IMR-90 (cell line): ENCODE measurements around the gene YWHAG. TPM values are rescaled to one million over a fixed set of nuclear protein-coding genes. Genes with fewer than 3 reads are reported as not detected.

Experiments used
- ATAC-seq: fragments of 200-7000 bp; cut with Tn5 transposase; 2 replicates; pipeline ENCODE4 v1.9.1; 2020; ENCODE audit warnings: low read depth, mild to moderate bottlenecking, moderate library complexity
- BruUV-seq: library from RNA; stranded (reverse); fragments of 400-500 nt; replicated peaks from 2 replicates; lab custom pipeline; 2021; lab: Mats Ljungman, UMichigan
- CTCF ChIA-PET: fragments of 300-600 bp; formaldehyde crosslinking; extraction: SDS; loops from one replicate; lab custom pipeline; 2021; ENCODE audit warnings: antibody characterized with exemption; lab: Yijun Ruan, JAX
- POLR2A ChIA-PET: fragments of 300-600 bp; sonication (Branson Sonifier 250); formaldehyde crosslinking; loops from one replicate; lab custom pipeline; 2022; ENCODE audit warnings: antibody characterized with exemption; ENCODE audit not compliant: unreplicated experiment; lab: Charles Lee
- DNase-seq: peaks from one replicate; pipeline ENCODE4 v3.0.0; 2013
- H2AFZ ChIP-seq: replicated peaks from 2 replicates; pipeline ENCODE3; 2013; ENCODE audit warnings: low read length, mild to moderate bottlenecking; ENCODE audit not compliant: poor library complexity
- H2AK5ac ChIP-seq: 2 replicates; pipeline ENCODE4 v1.6.1; 2013; ENCODE audit warnings: low read depth, low read length, inconsistent platforms
- H2AK9ac ChIP-seq: replicated peaks from 2 replicates; pipeline ENCODE3; 2013; ENCODE audit warnings: mild to moderate bottlenecking, low read depth, low read length, moderate library complexity; ENCODE audit not compliant: poor library complexity
- H2BK120ac ChIP-seq: 2 replicates; pipeline ENCODE4 v1.6.1; 2013; ENCODE audit warnings: low read depth, low read length, inconsistent platforms
- H2BK15ac ChIP-seq: 3 replicates; pipeline ENCODE4 v1.6.1; 2013; ENCODE audit warnings: low read depth, low read length, inconsistent platforms
- H2BK20ac ChIP-seq: 2 replicates; pipeline ENCODE4 v1.6.1; 2013; ENCODE audit warnings: low read depth, mild to moderate bottlenecking, inconsistent platforms, low read length, moderate library complexity
- H2BK5ac ChIP-seq: 2 replicates; pipeline ENCODE4 v1.6.1; 2013; ENCODE audit warnings: mild to moderate bottlenecking, low read depth, low read length, inconsistent platforms; ENCODE audit not compliant: poor library complexity, severe bottlenecking
- H3K14ac ChIP-seq: replicated peaks from 2 replicates; pipeline ENCODE4 v1.6.1; 2013; ENCODE audit warnings: low read depth, low read length, inconsistent platforms
- H3K18ac ChIP-seq: 2 replicates; pipeline ENCODE4 v1.6.1; 2013; ENCODE audit warnings: low read depth, low read length, control low read depth
- H3K23ac ChIP-seq: 2 replicates; pipeline ENCODE4 v1.6.1; 2013; ENCODE audit warnings: low read depth, low read length, inconsistent platforms
- H3K27ac ChIP-seq: 2 replicates; pipeline ENCODE4 v1.5.1; 2013; ENCODE audit warnings: mild to moderate bottlenecking, control low read depth, low read length; ENCODE audit not compliant: insufficient read depth
- H3K27me3 ChIP-seq: 2 replicates; pipeline ENCODE4 v1.6.1; 2013; ENCODE audit warnings: low read length; ENCODE audit not compliant: control insufficient read depth, insufficient read depth
- H3K36me3 ChIP-seq: 2 replicates; pipeline ENCODE4 v1.6.1; 2013; ENCODE audit warnings: low read length, mixed read lengths; ENCODE audit not compliant: control insufficient read depth, insufficient read depth
- H3K4ac ChIP-seq: 2 replicates; pipeline ENCODE4 v1.6.1; 2013; ENCODE audit warnings: low read depth, low read length, inconsistent platforms
- H3K4me1 ChIP-seq: 2 replicates; pipeline ENCODE4 v1.6.1; 2013; ENCODE audit warnings: low read length, mixed read lengths; ENCODE audit not compliant: control insufficient read depth, insufficient read depth
- H3K4me2 ChIP-seq: 2 replicates; pipeline ENCODE4 v1.6.1; 2013; ENCODE audit warnings: low read depth, mild to moderate bottlenecking, control low read depth, low read length, moderate library complexity
- H3K4me3 ChIP-seq: 2 replicates; pipeline ENCODE4 v1.5.1; 2013; ENCODE audit warnings: low read depth, mild to moderate bottlenecking, control low read depth, low read length, moderate library complexity; ENCODE audit not compliant: insufficient read depth
- H3K56ac ChIP-seq: 2 replicates; pipeline ENCODE4 v1.6.1; 2013; ENCODE audit warnings: low read length, inconsistent platforms; ENCODE audit not compliant: insufficient read depth; ENCODE audit errors: extremely low read depth
- H3K79me1 ChIP-seq, 2 experiments: 2 replicates each; pipeline ENCODE4 v1.6.1; 2013; ENCODE audit warnings: low read length in 2 of 2, inconsistent platforms in 1 of 2, low read depth in 1 of 2
- H3K9ac ChIP-seq: 2 replicates; pipeline ENCODE4 v1.6.1; 2013; ENCODE audit warnings: low read depth, low read length, control low read depth
- H3K9me1 ChIP-seq: 2 replicates; pipeline ENCODE4 v1.6.1; 2013; ENCODE audit warnings: low read length, inconsistent platforms; ENCODE audit not compliant: insufficient read depth
- H3K9me3 ChIP-seq: 2 replicates; pipeline ENCODE4 v1.6.1; 2013; ENCODE audit warnings: low read length; ENCODE audit not compliant: control insufficient read depth, insufficient read depth
- H4K20me1 ChIP-seq: 2 replicates; pipeline ENCODE4 v1.6.1; 2013; ENCODE audit warnings: low read length, inconsistent platforms; ENCODE audit not compliant: insufficient read depth
- H4K5ac ChIP-seq: 2 replicates; pipeline ENCODE4 v1.6.1; 2013; ENCODE audit warnings: mild to moderate bottlenecking, low read depth, low read length, control low read depth
- H4K8ac ChIP-seq, 2 experiments: 2 replicates each; pipeline ENCODE4 v1.6.1; 2013; ENCODE audit warnings: low read depth in 2 of 2, low read length in 2 of 2, control low read depth in 1 of 2, inconsistent platforms in 1 of 2
- H4K91ac ChIP-seq: 2 replicates; pipeline ENCODE4 v1.6.1; 2013; ENCODE audit warnings: low read depth, low read length, inconsistent platforms; ENCODE audit not compliant: insufficient read depth
- BHLHE40 ChIP-seq: fragments of 150-350 bp; IDR thresholded peaks from 2 replicates; pipeline ENCODE4 v1.6.1; 2016; ENCODE audit warnings: mild to moderate bottlenecking, low read depth, low read length
- CEBPB ChIP-seq: IDR thresholded peaks from 2 replicates; pipeline ENCODE4 v1.6.1; 2012; ENCODE audit warnings: low read depth, low read length, improper control_type of control experiment
- CHD1 ChIP-seq: IDR thresholded peaks from 2 replicates; pipeline ENCODE4 v1.6.1; 2012; ENCODE audit warnings: low read depth, low read length, improper control_type of control experiment
- FOS ChIP-seq: fragments of 150-350 bp; IDR thresholded peaks from 2 replicates; pipeline ENCODE4 v1.6.1; 2016; ENCODE audit warnings: low read depth, low read length
- MAFK ChIP-seq: IDR thresholded peaks from 2 replicates; pipeline ENCODE4 v1.6.1; 2012; ENCODE audit warnings: low read depth, low read length, improper control_type of control experiment
- MAZ ChIP-seq: IDR thresholded peaks from 2 replicates; pipeline ENCODE4 v1.6.1; 2012; ENCODE audit warnings: low read depth, mild to moderate bottlenecking, low read length, improper control_type of control experiment, moderate library complexity, borderline replicate concordance
- NFE2L2 ChIP-seq: fragments of 150-350 bp; IDR thresholded peaks from 2 replicates; pipeline ENCODE4 v1.6.1; 2016; ENCODE audit warnings: low read depth, mild to moderate bottlenecking, low read length
- POLR2A ChIP-seq: IDR thresholded peaks from 2 replicates; pipeline ENCODE4 v1.6.1; 2012; ENCODE audit warnings: mild to moderate bottlenecking, low read depth, low read length
- RAD21 ChIP-seq: IDR thresholded peaks from 2 replicates; pipeline ENCODE4 v1.6.1; 2012; ENCODE audit warnings: low read length, improper control_type of control experiment
- RCOR1 ChIP-seq: IDR thresholded peaks from 2 replicates; pipeline ENCODE4 v1.6.1; 2012; ENCODE audit warnings: mild to moderate bottlenecking, low read length, improper control_type of control experiment; ENCODE audit not compliant: insufficient replicate concordance
- WGBS, 2 experiments: methylation state at CpG; one replicate each; pipeline versions ENCODE4 v1.1.5 to v1.1.7; 2013; ENCODE audit warnings: missing lambda C conversion rate in 2 of 2; ENCODE audit not compliant: insufficient read length in 1 of 2; ENCODE audit errors: extremely low coverage in 2 of 2; 5-methylcytosine and 5-hydroxymethylcytosine counted together
- dilution Hi-C: fragments of 300-500 bp; cut with HindIII; formaldehyde crosslinking; loops from one replicate; pipeline ENCODE4 v1.14.3; 2018; ENCODE audit warnings: low sequenced_read_pairs; ENCODE audit not compliant: unreplicated experiment
- in situ Hi-C: fragments of 300-500 bp; cut with MboI; formaldehyde crosslinking; loops from 3 replicates; pipeline ENCODE4 v1.14.3; 2019; ENCODE audit warnings: low sequenced_read_pairs, inconsistent platforms, mixed read lengths
- intact Hi-C: fragments of 100-400 bp; cut with micrococcal nuclease; formaldehyde crosslinking; loops from 2 replicates; pipeline ENCODE4 v1.10.0; 2022
- polyA plus RNA-seq, 3 experiments: library from polyadenylated mRNA; depleted of rRNA; stranded (reverse); fragments of >200 nt; gene quantifications; 2 replicates each; pipeline ENCODE4 v1.2.3, GENCODE V29; 2012; ENCODE audit warnings: low replicate concordance in 1 of 3
- total RNA-seq: library from RNA; depleted of rRNA; stranded (reverse); fragments of >200 nt; gene quantifications from 2 replicates; pipeline ENCODE4 v1.2.3, GENCODE V29; 2012
- TF ChIP-seq, protein P1 (sequence below): conservative IDR thresholded peaks from 2 replicates; pipeline ENCODE4 v1.5.1; 2012; ENCODE audit warnings: mild to moderate bottlenecking, low read depth, low read length, improper control_type of control experiment
- TF ChIP-seq, protein P2 (sequence below): fragments of 150-350 bp; IDR thresholded peaks from 2 replicates; pipeline ENCODE4 v1.6.1; 2016; ENCODE audit warnings: low read depth, mild to moderate bottlenecking, low read length, moderate library complexity, borderline replicate concordance
- TF ChIP-seq, protein P3 (sequence below): fragments of 150-350 bp; IDR thresholded peaks from 2 replicates; pipeline ENCODE4 v1.6.1; 2017; ENCODE audit warnings: mild to moderate bottlenecking, antibody characterized with exemption, low read length, low read depth

Gene YWHAG
- total and polyA plus RNA-seq, 2 of the 4 experiments (the other 2 are of a cell fraction), result 40.1 to 64.9 TPM

DNA sequence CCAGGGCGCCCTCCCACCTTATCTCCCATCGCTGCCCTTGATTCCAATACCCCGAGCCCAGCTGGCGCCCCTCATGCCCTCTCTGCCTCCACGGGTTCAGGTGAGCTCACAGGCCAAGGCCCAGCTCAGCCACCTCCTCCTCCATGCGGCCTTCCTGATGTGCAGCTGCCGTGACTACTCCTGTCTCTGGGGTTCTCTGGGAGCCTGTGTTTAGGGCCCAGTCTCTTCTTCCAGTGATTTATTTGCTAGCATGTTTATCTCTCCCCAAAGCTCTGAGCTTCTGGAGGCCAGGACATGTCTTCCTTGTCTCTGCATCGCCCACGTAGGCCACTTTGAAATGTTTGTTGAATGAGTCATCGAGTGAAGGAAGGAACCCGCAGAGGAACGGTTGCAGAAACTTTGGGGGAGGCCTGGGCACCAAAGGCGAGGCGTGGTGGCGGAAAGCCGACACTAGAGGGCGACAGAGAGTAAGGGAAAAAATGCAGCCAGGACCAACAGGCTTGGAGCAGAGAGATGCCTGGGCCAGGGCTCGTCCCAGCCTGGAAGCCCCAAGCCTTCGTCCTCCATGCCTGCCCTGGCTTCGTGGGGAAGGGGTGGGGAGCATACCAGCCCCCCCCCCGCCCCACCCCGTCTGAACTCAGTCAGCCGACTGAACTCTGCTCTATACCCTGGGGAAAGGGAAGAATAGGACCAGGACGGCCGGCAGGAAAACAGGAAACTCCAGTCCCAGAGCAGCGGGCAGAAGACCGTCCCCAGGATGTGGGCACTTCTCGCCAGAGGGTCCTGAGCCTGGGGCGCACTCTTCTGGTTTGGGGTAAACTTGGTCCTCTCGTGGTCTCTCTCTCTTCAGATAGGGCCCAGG, 67.2 kb downstream of the YWHAG start:
- Histone ChIP-seq H3K36me3 (no peaks in the 10 kb centered on the region), H3K4me2 (peak overlapping the region; percentile 28; the same call in 1 of the 2 replicates), H4K8ac (peak overlapping the region; percentile 76 to 89), H3K27me3 (no peaks in the 10 kb centered on the region), H2BK120ac (peak overlapping the region; percentile 97), H3K4me3 (no peak overlapping the region), H3K9me1 (peaks cover 17% of the 10 kb centered on the region), H3K79me1 (peaks cover 0 to 22% of the 10 kb centered on the region in 2 experiments; a peak in 2 of 4 replicates), H2AK5ac (peak overlapping the region; percentile 96), H4K20me1 (no peaks in the 10 kb centered on the region), H3K9ac (peak overlapping the region; percentile 64), H3K4ac (peak overlapping the region; percentile 98), H2AFZ (peak overlapping the region; percentile 91), H3K56ac (peak overlapping the region; percentile 88), H3K4me1 (peaks cover 22% of the 10 kb centered on the region), H2BK5ac (peak overlapping the region; percentile 94), H3K18ac (peak overlapping the region; percentile 62), H2BK20ac (peak overlapping the region; percentile 98), H2AK9ac (peak overlapping the region; percentile 98), H2BK15ac (peak overlapping the region; percentile 90; the same call in 2 of the 3 replicates), H3K23ac (peak overlapping the region; percentile 94), H3K9me3 (no peaks in the 10 kb centered on the region), H4K91ac (peak overlapping the region; percentile 96), H3K14ac (peak overlapping the region; percentile 92), H4K5ac (peak overlapping the region; percentile 74), H3K27ac (peak overlapping the region; percentile 92)
- in situ Hi-C loops (no loop called here), intact Hi-C loops (loop anchor here (1.0 kb wide), 3 partner anchors 12 to 113 kb away; no protein-coding TSS in a partner anchor), dilution Hi-C loops (no loop called here)
- ChIA-PET CTCF (interaction anchor here (0.6 to 1.4 kb wide), 15 partner anchors 10 to 570 kb away, joined by 3 to 9 read pairs (median 4); no protein-coding TSS in a partner anchor), POLR2A (interaction anchor here (0.8 to 1.3 kb wide), 2 partner anchors 13 to 67 kb away, joined by 3 to 5 read pairs; partner anchors contain the start of gene YWHAG)
- ATAC-seq (peak; percentile 82), DNase-seq (peak; percentile 99)
- 21% methylated on average over 16 of the region's 30 CpGs; no CpG with 5 or more reads in 1 of the 2 experiments for WGBS, 2 experiments
- BruUV-seq, result no TSS peak
- TF ChIP-seq MAFK (no peak), BHLHE40 (peak; percentile 61), RAD21 (peak; percentile 94), FOS (peak; percentile 99), RCOR1 (peak; percentile 20), NFE2L2 (no peak), MAZ (peak; percentile 59; the same call in 1 of the 2 replicates), CEBPB (peak; percentile 80), CHD1 (0 out of 2 replicates have a peak, but pooled peaks have one; percentile 59), POLR2A (peak; percentile 62; the same call in 1 of the 2 replicates)
- TF ChIP-seq, protein P1, sequence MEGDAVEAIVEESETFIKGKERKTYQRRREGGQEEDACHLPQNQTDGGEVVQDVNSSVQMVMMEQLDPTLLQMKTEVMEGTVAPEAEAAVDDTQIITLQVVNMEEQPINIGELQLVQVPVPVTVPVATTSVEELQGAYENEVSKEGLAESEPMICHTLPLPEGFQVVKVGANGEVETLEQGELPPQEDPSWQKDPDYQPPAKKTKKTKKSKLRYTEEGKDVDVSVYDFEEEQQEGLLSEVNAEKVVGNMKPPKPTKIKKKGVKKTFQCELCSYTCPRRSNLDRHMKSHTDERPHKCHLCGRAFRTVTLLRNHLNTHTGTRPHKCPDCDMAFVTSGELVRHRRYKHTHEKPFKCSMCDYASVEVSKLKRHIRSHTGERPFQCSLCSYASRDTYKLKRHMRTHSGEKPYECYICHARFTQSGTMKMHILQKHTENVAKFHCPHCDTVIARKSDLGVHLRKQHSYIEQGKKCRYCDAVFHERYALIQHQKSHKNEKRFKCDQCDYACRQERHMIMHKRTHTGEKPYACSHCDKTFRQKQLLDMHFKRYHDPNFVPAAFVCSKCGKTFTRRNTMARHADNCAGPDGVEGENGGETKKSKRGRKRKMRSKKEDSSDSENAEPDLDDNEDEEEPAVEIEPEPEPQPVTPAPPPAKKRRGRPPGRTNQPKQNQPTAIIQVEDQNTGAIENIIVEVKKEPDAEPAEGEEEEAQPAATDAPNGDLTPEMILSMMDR, result peak; percentile 99
- TF ChIP-seq, protein P2, sequence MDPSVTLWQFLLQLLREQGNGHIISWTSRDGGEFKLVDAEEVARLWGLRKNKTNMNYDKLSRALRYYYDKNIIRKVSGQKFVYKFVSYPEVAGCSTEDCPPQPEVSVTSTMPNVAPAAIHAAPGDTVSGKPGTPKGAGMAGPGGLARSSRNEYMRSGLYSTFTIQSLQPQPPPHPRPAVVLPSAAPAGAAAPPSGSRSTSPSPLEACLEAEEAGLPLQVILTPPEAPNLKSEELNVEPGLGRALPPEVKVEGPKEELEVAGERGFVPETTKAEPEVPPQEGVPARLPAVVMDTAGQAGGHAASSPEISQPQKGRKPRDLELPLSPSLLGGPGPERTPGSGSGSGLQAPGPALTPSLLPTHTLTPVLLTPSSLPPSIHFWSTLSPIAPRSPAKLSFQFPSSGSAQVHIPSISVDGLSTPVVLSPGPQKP, result no peak
- TF ChIP-seq, protein P3, sequence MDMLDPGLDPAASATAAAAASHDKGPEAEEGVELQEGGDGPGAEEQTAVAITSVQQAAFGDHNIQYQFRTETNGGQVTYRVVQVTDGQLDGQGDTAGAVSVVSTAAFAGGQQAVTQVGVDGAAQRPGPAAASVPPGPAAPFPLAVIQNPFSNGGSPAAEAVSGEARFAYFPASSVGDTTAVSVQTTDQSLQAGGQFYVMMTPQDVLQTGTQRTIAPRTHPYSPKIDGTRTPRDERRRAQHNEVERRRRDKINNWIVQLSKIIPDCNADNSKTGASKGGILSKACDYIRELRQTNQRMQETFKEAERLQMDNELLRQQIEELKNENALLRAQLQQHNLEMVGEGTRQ, result no peak
